Stimulated activated CD4-positive, alpha-beta T cell treated with anti-CD3 and anti-CD28 coated beads, TNF-alpha, amount 100 ng/mL, for 1 hour (primary cell): ENCODE data around the gene SNAPC4.

Experiments used
- DNase-seq, 3 donors: peaks; one replicate each; pipeline ENCODE4 v3.0.0-alpha.2; 2020; ENCODE audit warnings: low read depth in 3 of 3, low spot score in 1 of 3

SNAPC4 gene

DNA sequence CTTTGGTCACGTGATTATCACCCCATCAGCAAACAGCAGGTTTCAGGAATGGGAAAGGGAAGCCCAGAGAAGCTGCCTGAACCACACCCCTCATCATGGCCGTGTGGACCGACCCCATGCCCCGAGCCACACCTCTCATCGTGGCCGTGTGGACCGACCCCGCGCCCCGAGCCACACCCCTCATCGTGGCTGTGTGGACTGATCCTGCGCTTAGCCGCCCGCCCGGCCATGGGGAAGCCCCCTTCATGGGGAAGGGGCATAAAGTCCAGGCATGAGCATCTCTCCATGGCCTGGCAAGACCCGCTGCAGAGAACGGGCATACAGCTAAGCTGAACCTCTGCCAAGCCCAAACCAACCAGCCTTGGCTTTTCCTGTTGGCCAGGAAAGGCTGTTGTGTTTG, 6.4 kb downstream of the SNAPC4 start:
- DNase-seq, result no peak

DNA sequence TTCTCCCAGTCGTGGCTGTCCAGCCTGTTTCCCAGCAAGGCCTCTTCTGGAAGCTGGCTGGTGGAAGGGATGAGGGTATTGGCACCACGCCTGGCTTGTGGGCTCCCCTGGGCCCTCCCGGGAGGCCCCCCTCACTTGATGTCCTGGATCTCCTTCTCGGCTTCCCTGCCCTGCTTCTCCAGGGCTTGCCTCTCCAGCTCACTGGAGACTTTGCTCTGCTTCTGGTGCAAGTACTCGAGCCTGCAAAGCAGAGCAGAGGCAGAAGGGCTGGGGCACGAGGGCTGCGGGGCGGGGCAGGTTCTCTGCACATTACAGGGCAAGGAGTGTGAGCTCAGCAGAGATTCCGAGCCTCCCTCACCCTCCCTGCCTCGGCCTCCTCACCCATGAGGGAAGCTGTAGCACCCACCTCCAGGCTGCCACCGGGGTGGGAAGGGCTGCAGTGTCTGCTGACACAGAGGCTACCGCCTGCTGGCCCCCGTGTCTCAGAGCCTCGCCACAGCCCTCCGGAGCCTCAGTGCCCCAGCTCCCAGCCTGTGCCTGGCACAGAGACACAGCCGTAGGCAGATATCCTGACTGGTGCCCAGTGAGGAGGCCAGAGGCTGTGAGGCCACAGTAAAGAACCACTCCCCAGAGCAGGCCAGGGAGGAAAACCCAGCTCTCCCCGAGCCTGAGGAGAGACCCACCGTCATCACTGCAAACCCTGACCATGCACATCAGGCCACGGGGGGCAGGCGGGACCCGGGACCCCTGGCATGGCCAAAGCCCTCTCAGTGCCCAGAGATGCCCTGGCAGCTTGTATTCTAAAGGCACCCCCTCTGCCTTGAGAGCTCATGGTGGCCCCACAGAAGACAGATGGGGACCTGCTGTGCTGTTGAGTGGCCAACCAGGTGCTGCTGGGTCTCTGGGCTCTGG, 7.2 kb downstream of the SNAPC4 start:
- DNase-seq, result no peak

DNA sequence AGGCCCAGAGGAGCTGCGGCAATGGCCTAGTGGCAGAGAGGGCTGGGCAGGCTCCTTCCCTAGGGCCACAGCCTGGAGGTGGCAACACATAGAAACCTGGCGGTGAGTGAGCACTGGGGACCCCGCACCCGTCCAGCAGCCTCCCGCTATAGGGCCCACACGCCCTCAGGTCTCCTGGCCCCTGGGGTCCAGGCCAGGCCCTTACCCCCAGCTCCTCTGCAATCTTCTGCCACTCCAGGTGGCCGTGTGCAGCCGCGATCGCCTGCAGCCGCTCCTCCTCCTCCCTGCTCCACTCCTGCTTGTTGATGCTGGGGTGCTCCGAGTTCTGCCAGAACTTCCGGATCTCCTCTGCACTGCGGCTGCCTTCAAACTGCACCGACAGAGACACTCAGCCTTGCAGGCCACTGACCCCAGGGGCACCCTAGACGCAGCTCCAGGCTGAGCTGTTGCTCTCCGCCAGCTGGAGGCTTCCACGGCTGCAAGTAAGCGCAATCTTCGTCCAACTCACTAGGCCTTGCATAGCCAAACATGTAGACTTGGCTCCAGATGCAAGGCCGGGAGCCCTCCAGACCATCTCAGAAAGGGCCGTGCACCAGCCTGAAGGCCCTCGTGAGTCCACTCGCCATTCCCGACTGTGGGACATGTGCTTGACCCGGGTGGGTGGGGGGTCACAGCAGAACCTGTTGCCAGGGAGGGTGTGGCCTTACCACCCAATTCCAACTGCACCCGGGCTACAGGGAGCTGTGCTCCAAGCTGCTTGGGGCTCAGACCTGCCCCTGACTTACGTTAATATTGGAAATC, 8.0 kb downstream of the SNAPC4 start:
- no peak for DNase-seq

DNA sequence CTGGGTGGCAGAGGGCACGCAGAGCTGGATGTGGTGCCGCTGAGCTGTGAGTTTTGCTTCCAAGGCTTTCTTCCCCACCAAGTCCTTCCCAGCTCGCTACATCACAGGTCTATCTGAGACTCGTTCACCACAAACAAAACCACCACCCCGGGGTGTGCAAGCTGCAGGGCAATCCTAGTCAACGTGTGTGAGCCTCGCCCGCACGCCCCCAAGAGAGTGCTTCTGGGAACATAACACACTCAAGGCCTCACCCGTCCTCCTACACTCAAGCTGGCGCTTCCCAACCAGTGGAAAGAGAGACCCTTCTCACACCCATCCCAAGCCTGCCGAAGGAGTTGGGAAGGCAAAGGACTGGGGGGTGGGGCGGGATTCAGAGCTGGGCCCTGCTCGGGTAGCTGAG, 10.6 kb downstream of the SNAPC4 start:
- no peak for DNase-seq

DNA sequence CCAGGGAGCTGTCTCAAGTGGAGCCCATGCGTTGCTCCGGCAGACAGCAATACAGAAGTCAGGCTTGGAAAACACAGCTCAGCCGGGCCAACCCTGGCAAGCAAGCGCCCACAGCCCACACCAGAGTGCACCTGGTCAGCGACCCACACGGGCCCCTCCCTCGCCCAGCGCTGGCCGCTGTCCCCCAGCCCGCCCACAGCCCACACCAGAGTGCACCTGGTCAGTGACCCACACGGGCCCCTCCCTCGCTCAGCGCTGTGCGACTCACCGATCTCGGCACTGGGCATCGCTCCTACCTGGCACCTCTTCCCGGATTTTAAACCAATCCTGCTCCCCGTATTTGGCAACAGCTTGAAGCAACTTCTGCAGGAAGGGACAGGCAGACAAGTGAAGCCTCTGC, 12.8 kb downstream of the SNAPC4 start:
- DNase-seq, result no peak

DNA sequence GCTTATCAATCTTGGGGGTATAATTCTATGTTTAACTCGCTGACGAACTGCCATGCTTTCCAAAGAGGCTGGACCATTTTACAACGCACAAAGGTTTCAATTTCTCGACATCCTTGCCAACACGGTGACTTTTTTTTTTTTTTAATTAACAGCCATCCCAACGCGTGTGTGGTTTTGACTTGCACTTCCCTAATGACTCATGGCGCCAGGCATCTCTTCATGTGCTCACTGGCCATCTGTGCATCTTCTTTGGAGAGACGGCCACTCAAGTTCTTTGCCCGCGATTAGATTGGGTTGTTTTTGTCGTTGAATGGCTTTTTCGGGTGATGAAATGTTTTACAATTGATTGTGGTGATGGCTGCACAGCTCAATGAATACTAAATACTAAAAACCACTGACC, 14.0 kb downstream of the SNAPC4 start:
- DNase-seq, result no peak

DNA sequence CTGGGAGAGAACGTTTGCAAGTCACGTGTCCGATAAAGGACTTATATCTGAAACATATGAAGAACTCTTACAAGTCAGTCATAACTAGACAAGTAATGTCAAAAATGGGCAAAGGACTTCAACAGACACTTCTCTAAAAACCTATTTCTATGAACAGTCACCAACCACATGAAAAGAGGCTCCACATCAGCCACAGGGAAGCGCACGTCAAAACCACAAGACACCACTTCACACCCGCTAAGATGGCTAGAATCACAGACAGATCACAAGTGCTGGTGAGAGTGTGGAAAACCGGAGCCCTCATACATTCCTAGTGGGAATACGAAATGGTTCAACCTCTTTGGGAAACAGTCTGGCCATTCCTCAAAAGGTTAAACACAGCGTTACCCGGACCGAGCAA, 15.0 kb downstream of the SNAPC4 start:
- no peak for DNase-seq

DNA sequence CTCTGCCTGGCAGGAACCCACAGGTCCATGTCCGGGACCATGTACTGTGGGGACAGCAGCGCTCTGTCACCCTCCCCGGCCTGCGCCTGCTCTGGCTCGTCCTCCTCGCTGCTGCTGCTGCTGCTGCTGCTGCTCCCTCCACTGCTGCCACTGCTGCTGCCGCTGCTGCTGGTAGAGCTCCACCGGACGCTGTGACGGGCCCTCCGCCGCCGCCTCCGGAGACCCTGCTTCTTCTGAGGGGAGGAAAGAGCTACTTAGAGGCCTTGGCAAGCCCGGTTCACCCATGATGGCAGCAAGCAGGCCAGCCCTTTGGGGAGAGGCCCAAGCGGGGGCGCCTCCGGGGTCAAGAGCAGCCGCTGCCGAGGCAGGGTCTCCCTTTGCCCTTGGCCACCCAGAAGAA, 16.5 kb downstream of the SNAPC4 start:
- no peak for DNase-seq

DNA sequence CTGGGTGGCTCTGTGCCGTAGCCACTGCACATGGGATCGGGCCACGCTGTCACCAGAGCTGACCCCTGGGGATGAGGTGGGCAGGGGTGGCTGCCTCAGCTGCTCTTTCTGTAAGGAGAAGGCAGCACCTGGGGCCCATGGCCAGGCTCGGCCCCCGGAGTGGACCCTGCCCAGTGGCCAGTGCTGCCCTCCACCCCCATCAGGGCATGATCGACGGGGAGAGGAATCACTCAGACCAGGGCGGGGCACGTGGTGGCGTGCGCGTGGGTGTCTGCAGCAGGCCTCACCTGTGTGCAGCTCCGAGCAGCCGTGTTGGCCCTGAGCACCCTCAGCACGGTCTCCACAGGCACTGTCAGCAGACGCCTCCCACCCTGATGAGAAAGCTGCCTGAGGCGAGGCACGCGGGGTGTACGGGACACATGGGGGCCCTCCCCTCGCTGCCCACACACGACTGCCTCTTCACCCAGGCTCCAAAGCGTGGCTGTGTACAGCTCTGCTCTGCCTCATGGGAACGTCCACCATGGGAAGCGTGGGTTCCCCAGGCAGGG, 17.9 kb downstream of the SNAPC4 start:
- DNase-seq, result no peak

DNA sequence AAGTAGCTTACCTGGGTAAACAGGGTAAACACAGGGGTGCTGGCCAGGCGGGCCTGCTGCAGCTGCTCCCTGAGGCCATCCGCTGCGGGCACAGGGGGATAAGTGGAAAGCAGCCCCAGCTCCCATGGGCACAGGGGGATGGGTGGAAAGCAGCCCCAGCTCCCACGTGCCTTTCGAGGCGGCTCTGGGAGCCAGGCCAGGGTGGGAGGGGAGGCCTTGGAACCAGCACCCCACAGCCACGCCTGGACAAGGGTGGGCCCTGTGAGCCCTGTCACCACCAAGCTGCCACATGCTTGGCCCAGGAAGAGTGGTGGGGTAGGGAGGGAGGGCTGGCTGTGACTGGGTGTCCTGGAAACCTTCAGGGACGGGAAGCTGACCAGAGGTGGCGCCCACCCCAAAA, 18.7 kb downstream of the SNAPC4 start:
- DNase-seq, result no peak

DNA sequence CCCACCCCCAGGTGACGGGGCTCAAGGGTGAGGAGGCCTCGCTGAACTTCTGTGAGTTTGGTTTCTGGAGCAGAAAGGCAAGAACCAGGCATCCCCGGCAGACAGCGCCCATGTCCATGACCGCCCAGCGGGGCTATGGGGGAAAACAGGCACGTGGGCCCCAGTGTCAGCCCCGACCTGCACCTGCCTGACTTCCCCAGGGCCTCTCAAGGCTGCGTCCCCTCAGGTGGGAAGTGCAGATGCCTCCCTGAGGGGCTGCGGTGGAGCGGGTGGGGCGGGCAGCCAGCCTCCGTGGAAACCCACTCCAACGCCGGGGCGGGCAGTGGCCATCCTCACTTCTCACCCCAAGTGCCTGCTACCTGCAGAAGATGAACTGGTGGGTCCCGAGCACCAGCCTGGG, 19.6 kb downstream of the SNAPC4 start:
- no peak for DNase-seq

DNA sequence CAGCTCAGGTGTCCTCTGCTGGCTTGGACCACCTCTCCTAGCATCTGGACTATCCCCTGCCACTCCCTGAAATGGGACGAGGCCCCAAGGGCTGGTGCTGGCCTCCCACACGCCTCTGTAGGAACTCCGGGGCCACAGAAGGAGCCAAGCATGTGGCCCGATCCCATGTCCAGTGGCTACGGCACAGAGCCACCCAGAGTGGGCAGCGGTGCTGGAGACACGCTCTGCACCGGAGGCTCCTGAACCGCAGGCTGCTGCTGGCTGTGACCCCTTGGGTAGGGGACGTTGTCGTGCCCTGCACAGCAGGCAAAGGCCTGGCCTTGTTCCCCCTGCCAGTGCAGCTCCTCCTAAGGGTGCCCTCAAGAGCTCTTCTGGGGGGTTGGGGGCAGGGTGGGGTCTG, 20.1 kb downstream of the SNAPC4 start:
- DNase-seq, result no peak

DNA sequence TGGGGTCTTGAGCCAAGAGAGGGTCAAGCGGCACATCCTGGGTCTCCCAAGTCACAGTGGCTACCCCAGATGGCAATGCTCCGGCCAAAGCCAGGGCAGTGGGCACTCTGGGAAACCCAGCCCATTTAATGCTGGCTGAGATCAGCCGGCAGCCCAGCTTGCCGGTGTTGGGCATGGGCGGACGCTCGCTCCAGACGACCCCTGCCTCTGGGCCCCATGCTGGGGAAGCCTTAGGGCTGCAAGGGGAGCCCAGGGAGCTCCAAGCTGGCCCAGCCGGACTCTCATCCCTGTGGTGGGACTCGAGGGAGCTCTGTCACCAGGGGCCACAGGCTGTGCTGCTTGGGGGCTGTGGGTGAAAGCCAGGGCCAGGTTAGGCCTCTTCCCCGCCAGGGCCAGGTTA, 20.6 kb downstream of the SNAPC4 start:
- DNase-seq, result no peak

DNA sequence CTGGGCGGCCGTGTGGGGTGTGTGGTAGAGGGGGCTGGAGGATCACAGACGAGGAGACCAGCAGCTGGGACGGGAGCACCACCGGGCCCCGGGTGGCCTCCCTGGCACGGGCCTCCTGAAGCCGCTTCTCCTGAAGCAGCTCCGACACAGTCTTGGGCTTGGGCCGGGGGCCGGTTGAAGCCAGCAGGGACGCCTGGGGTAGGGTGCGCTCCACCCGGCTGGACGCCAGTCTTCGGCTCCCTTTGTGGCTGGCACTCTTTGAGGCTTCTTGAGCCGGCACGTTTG, 21.0 kb downstream of the SNAPC4 start:
- DNase-seq, result no peak

DNA sequence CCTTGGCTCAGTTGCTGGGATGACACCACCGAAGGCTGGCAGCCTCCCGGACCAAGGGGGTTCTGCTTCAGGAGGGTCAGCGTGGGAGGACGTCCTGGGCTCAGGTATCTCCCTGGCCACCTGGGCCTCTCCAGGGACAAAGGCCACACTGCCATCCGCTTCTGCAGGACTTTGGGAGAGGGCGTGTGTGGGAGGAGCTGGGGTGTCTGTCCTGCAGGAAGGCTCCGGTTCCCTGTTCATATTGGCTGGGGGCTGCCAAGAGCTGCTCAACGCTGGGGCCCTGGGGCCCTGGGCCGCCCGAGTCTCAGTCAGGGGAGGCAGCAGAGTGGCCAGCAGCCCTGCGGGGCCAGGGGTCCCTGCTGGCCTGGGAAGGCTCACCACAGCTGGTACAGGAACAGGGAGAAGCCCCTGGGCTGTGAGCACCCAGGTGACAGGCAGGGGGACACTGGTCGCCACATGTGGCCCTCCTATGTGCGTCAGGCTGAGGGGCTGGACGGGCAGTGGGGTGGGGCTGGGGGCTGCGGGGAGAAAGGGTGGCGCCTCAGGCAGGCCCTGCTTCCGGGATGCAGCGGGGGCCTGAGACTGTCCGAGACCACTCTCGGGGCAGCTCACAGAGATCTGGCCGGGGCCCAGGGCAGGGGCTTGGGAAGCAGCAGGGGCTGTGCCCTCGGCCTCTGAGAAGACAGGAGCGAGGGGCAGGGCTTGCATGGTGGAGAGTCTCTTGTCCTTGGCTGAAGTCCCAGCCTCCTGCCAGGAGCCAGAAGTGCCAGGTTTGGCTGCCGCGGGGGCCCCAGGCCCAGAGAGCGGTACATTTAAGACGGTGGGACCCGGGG, 21.6 kb downstream of the SNAPC4 start:
- no peak for DNase-seq

DNA sequence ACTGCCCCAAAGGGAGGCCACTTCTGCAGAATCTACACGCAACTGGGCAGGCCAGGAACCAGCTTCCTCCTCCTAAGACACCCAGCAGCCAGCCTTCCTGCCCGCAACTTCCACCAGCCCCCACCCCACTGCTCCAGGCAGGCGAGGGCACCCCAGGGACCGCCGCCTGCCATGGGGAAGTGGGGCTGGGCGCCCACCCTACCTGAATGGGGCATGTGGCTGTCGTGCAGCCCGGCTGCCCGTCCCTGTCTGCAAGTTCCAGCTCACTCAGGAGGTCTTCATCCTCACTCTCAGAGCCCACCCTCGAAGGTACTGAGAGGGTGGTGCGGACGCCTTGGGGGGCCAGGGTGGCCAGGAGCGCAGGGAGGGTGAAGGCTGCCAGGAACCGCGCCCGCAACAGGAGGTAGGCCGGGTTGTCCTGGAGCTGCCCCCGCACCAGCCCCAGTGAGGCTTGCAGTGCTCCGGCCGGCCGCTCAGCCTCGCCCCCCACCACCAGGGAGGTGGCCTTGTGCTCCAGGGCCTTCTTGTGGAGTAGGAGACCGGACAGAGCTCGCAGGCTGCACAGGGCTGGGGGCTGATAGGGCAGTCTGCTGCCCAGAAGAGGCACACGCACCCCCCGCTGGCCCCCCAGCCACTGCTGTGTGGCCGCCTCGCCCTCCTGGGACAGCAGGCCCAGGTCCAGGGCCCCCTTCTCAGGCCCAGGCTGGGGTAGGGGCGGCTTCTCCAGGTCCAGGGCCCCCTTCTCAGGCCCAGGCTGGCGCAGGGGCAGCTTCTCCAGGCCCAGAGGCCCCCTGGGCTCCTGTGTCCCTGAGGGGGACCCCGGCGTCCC, 22.4 kb downstream of the SNAPC4 start:
- DNase-seq, result no peak

DNA sequence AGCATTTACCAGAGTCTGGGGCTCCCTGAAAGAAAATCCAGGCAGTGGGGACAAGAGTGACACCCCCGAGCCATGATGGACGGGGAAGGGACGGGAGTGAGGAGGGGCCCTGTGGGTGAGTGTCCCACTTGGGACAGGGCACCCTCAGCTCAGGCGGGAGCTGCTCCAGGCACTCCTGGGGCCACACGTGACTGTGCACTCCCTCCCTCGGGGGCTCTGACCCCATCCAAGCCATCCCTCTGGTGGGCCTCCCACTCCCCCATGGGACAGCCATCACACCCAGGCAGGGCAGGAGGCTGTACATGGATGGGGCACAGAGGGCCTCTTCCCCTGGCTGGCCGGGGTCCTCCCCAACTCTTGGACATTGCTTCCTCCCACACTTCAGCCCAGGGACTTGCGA, 23.5 kb downstream of the SNAPC4 start:
- DNase-seq, result no peak

DNA sequence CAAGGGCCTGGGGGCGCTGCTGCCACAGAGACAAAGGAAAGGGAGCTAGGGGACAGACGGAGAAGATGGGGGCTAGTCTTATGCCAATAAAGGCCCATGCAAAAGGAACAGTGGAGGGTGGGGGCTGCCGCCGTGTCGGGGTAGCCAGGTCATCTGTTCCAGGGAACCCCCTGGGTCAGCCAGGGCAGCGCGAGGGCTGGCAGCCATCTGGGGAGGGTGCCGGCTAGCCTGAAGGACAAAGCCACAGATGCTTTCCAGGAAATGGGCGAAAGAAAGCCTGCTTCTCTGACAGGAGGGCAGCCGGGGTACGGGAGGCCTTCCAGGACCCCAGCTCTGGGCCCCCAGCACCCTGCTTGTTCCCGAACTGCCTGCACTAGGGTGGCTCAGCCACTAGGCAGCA, 24.9 kb downstream of the SNAPC4 start:
- DNase-seq, result no peak

DNA sequence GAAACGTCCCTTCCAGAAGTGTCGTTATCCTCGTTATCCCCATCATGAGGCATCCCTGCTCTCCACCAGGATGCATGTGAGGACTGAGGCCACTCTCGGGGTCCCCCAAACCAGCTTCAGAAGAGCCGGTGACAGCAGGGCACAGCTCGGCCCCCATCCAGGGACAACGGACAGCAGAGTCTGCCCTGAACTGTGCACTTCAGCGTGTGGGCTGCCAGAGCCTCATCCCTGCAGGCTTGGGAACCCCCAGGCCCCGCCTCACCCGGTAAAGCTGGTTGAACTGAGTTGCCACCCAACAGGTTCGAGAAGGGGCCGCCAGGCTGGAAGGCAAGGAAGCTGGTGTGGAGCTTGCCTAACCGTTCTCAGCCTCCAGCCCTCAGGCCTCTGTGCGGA, 25.8 kb downstream of the SNAPC4 start:
- no peak for DNase-seq

DNA sequence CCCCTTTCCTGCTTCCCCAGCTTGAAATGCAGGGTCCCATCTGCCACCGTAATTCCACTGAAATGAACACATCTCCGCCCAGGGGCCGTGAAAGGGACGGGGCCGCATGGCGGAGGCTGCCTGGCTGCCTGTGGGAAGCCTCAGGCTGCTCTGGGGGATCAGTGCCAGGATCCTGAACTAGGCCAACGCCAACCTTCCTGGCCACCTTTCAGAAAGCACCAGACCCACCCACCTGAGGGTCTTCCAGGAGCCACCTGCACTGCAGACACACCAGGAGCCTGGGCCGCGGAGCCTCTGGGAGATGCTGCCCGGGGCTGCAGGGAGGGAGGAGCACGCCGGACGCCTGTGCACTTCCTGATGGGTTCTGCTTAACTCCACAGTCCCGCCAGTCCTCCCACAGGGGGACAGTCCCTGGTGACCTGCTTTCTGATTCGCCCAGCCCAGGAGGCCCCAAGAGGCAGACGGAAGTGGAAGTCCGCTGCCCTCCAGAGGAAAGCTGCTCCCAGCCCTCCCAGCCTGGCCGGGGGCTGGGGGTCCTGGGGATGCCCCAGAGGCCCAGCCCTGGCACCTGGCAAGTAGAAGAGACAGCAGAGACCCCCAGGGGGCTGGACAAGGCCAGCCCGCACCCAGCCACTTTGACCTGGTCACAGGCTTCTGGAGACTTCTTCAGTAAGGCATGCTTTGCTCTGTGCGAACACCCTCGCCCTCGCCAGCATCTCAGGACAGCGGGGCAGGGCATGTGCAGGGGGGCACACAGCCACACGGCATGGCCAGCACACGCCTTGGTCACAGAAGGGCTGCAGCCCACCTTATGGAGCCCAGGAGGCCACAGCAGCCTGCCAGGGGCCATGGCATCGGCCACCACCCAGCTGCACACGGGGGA, 26.4 kb downstream of the SNAPC4 start, which contains the start of gene CARD9:
TSS of gene CARD9 (minus strand) at position 370 of the 883 bp plus-strand sequence. CDS start 1,591 bp downstream, outside the sequence.
- DNase-seq, result no peak
